Karpas-422 (cell line): ENCODE results near the gene HDAC4. TPM values are rescaled to one million over a fixed set of nuclear protein-coding genes. Genes with fewer than 3 reads are reported as not detected.

Experiments used
- DNase-seq: peaks from one replicate; pipeline ENCODE4 v3.0.0-alpha.2; 2015
- H2AFZ ChIP-seq: fragments of 200-600 bp; sonication (generic); 2 replicates; pipeline ENCODE4 v1.6.1; 2014; ENCODE audit warnings: antibody characterized with exemption, low read length, mixed read lengths
- H3K27ac ChIP-seq: fragments of 200-600 bp; sonication (generic); 2 replicates; pipeline ENCODE4 v1.5.1; 2014; ENCODE audit warnings: mild to moderate bottlenecking, low read length, moderate library complexity
- H3K27me3 ChIP-seq: fragments of 200-600 bp; sonication (generic); 2 replicates; pipeline ENCODE4 v1.6.1; 2014; ENCODE audit warnings: low read length, mixed read lengths
- H3K36me3 ChIP-seq: fragments of 200-600 bp; sonication (generic); 2 replicates; pipeline ENCODE4 v1.6.1; 2014; ENCODE audit warnings: low read length, mixed read lengths; ENCODE audit not compliant: insufficient read depth
- H3K4me1 ChIP-seq: fragments of 200-600 bp; sonication (generic); 2 replicates; pipeline ENCODE4 v1.6.1; 2014; ENCODE audit warnings: mild to moderate bottlenecking, low read length, mixed read lengths
- H3K4me2 ChIP-seq: fragments of 200-600 bp; sonication (generic); 2 replicates; pipeline ENCODE4 v1.6.1; 2014; ENCODE audit warnings: low read length, low read depth, mild to moderate bottlenecking; ENCODE audit not compliant: poor library complexity, severe bottlenecking
- H3K4me3 ChIP-seq: fragments of 200-600 bp; sonication (generic); 2 replicates; pipeline ENCODE4 v1.5.1; 2014; ENCODE audit warnings: mild to moderate bottlenecking, antibody characterized with exemption, low read length, mixed read lengths
- H3K79me2 ChIP-seq: fragments of 200-600 bp; sonication (generic); 2 replicates; pipeline ENCODE4 v1.6.1; 2014; ENCODE audit warnings: mild to moderate bottlenecking, low read length, mixed read lengths
- H3K9ac ChIP-seq: fragments of 200-600 bp; sonication (generic); 2 replicates; pipeline ENCODE4 v1.6.0; 2014; ENCODE audit warnings: low read length
- H3K9me2 ChIP-seq: fragments of 200-600 bp; sonication (generic), shearing (Covaris generic); replicated peaks from 2 replicates; pipeline ENCODE4 v1.6.0; 2014; ENCODE audit warnings: mild to moderate bottlenecking, low read length, moderate library complexity; ENCODE audit not compliant: insufficient read depth
- H3K9me3 ChIP-seq: fragments of 300-700, 200-600 bp; sonication (generic); 2 replicates; pipeline ENCODE4 v1.6.1; 2014; ENCODE audit warnings: low read length, mixed read lengths
- H4K20me1 ChIP-seq: fragments of 200-600 bp; sonication (generic); 2 replicates; pipeline ENCODE4 v1.6.1; 2014; ENCODE audit warnings: mild to moderate bottlenecking, antibody characterized with exemption, low read length, low read depth; ENCODE audit not compliant: insufficient read depth
- total RNA-seq: library from RNA; depleted of rRNA; stranded (reverse); fragments of >200 nt; shearing (Covaris generic); gene quantifications from 2 replicates; pipeline ENCODE4 v1.2.3, GENCODE V29; 2014; ENCODE audit warnings: low replicate concordance

The HDAC4 gene
- total RNA-seq, 1 experiment from 2014 or later, result 8.5 TPM

GRCh38 chr2:239081622-239082021, 319.2 kb downstream of the HDAC4 start:
- Histone ChIP-seq H3K27ac (no peak overlapping the region), H3K27me3 (no peaks in the 10 kb centered on the region), H3K79me2 (no peaks in the 10 kb centered on the region), H3K4me2 (no peak overlapping the region), H3K9me3 (no peaks in the 10 kb centered on the region), H3K36me3 (no peaks in the 10 kb centered on the region), H2AFZ (no peak overlapping the region), H3K9ac (no peak overlapping the region), H3K4me1 (no peaks in the 10 kb centered on the region), H4K20me1 (no peaks in the 10 kb centered on the region), H3K4me3 (no peak overlapping the region), H3K9me2 (no peaks in the 10 kb centered on the region)
- DNase-seq, result no peak

- Histone ChIP-seq H3K79me2 (no peaks in the 10 kb centered on the region), H3K27me3 (no peaks in the 10 kb centered on the region), H3K27ac (no peak overlapping the region), H3K9ac (no peak overlapping the region), H3K4me3 (no peak overlapping the region), H3K9me2 (no peaks in the 10 kb centered on the region), H4K20me1 (no peaks in the 10 kb centered on the region), H3K36me3 (no peaks in the 10 kb centered on the region), H2AFZ (no peak overlapping the region), H3K4me2 (no peak overlapping the region), H3K9me3 (no peaks in the 10 kb centered on the region), H3K4me1 (no peaks in the 10 kb centered on the region)
- no peak for DNase-seq
Measured at GRCh38 chr2:239081046-239081445, 319.8 kb downstream of the HDAC4 start.

- no peak overlapping the region for H3K4me2 ChIP-seq
- H3K9me2 ChIP-seq, result no peaks in the 10 kb centered on the region
- no peaks in the 10 kb centered on the region for H3K9me3 ChIP-seq
- H3K36me3 ChIP-seq, result no peaks in the 10 kb centered on the region
- H3K9ac ChIP-seq, result no peak overlapping the region
- no peaks in the 10 kb centered on the region for H3K27me3 ChIP-seq
- no peaks in the 10 kb centered on the region for H3K4me1 ChIP-seq
- H4K20me1 ChIP-seq, result no peaks in the 10 kb centered on the region
- H3K79me2 ChIP-seq, result no peaks in the 10 kb centered on the region
- no peak overlapping the region for H3K27ac ChIP-seq
- no peak overlapping the region for H3K4me3 ChIP-seq
- no peak overlapping the region for H2AFZ ChIP-seq
- no peak for DNase-seq
Measured at GRCh38 chr2:239079671-239080294, 321.0 kb downstream of the HDAC4 start.

- DNase-seq, result no peak
- Histone ChIP-seq H3K9me2 (no peaks in the 10 kb centered on the region), H3K9me3 (no peaks in the 10 kb centered on the region), H3K36me3 (no peaks in the 10 kb centered on the region), H3K27ac (no peak overlapping the region), H3K4me2 (no peak overlapping the region), H4K20me1 (no peaks in the 10 kb centered on the region), H2AFZ (no peak overlapping the region), H3K79me2 (no peaks in the 10 kb centered on the region), H3K4me3 (no peak overlapping the region), H3K27me3 (no peaks in the 10 kb centered on the region), H3K4me1 (no peaks in the 10 kb centered on the region), H3K9ac (no peak overlapping the region)
Measured at GRCh38 chr2:239078128-239078924, 322.5 kb downstream of the HDAC4 start.

- H3K27me3 ChIP-seq, result no peaks in the 10 kb centered on the region
- no peaks in the 10 kb centered on the region for H3K36me3 ChIP-seq
Measured at GRCh38 chr2:239077260-239077659, 323.6 kb downstream of the HDAC4 start.

GRCh38 chr2:239075918-239076758, 324.7 kb downstream of the HDAC4 start:
- Histone ChIP-seq H3K4me3 (no peak overlapping the region), H3K9ac (no peak overlapping the region), H3K79me2 (no peaks in the 10 kb centered on the region), H3K27ac (no peak overlapping the region), H3K27me3 (no peaks in the 10 kb centered on the region), H2AFZ (no peak overlapping the region), H3K36me3 (no peaks in the 10 kb centered on the region), H3K9me3 (no peaks in the 10 kb centered on the region), H3K4me1 (no peaks in the 10 kb centered on the region), H4K20me1 (no peaks in the 10 kb centered on the region), H3K9me2 (no peaks in the 10 kb centered on the region), H3K4me2 (no peak overlapping the region)
- DNase-seq, result no peak

More at GRCh38 chr2:239077260-239077659, 323.6 kb downstream of the HDAC4 start:
- Histone ChIP-seq H3K79me2 (no peaks in the 10 kb centered on the region), H3K9me3 (no peaks in the 10 kb centered on the region), H3K9ac (no peak overlapping the region), H4K20me1 (no peaks in the 10 kb centered on the region), H3K9me2 (no peaks in the 10 kb centered on the region), H2AFZ (no peak overlapping the region), H3K27ac (no peak overlapping the region), H3K4me1 (no peaks in the 10 kb centered on the region), H3K4me3 (no peak overlapping the region), H3K4me2 (no peak overlapping the region)
- no peak for DNase-seq

GRCh38 chr2:239073745-239074530, 326.9 kb downstream of the HDAC4 start:
- Histone ChIP-seq H3K4me3 (no peak overlapping the region), H3K27me3 (no peaks in the 10 kb centered on the region), H3K9ac (no peak overlapping the region), H3K4me2 (no peak overlapping the region), H3K79me2 (no peaks in the 10 kb centered on the region), H3K27ac (no peak overlapping the region), H3K36me3 (no peaks in the 10 kb centered on the region), H3K9me2 (no peaks in the 10 kb centered on the region), H2AFZ (no peak overlapping the region), H4K20me1 (no peaks in the 10 kb centered on the region), H3K9me3 (no peaks in the 10 kb centered on the region), H3K4me1 (peaks cover 10% of the 10 kb centered on the region)
- DNase-seq, result no peak
